ENCODE data around the gene CLK3. TPM values are rescaled to one million over a fixed set of nuclear protein-coding genes. Genes with fewer than 3 reads are reported as not detected.

CLK3 gene
- total and polyA plus RNA-seq, 2 donors (not counting 1 experiment from before 2014, with no cell fraction given), result 176 to 350 TPM

DNA sequence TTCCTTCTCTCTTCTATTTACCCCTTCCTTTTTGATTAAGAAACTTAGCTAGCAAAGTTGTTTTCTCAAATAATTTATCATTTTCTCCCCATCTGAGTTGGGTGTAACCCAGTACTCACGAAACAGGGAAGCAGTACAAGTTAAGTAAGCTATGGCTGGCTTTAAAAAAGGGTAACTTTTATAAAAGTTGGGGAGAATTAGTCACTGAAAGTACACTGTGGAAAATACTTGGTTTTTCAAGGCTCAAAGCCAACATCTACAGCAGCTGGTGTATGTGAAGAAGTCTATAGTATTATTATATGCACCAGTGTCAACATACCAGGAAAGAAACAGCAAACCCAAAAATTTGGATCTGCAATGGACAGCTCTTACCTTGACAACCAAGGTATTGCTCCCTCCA is 25.5 kb downstream of the CLK3 start:
- Histone ChIP-seq H3K4me1 (ENCODE audit: control insufficient read depth in 2 of 2, insufficient read depth in 2 of 2, low read length in 2 of 2) (no peaks in the 10 kb centered on the region), H3K79me2 (ENCODE audit: control insufficient read depth, insufficient read depth, low read length) (peaks cover 5% of the 10 kb centered on the region), H3K36me3 (replicated peaks in 1 of 2; ENCODE audit: control extremely low read depth in 1 of 2, control insufficient read depth in 1 of 2, extremely low read depth in 1 of 2, insufficient read depth in 2 of 2, low read length in 1 of 2) (peaks cover 0 to 74% of the 10 kb centered on the region in 2 experiments), H4K20me1 (ENCODE audit: control insufficient read depth, insufficient read depth, low read length, poor library complexity, severe bottlenecking) (peaks cover 10% of the 10 kb centered on the region), H3K27me3 (replicated peaks in 1 of 4; ENCODE audit: control extremely low read depth in 1 of 4, control insufficient read depth in 3 of 4, insufficient read depth in 4 of 4, low read length in 3 of 4) (no peaks in the 10 kb centered on the region), H2AFZ (ENCODE audit: insufficient read depth, low read depth, low read length, poor library complexity, severe bottlenecking) (no peak overlapping the region), H3K4me2 (replicated peaks; ENCODE audit: low read depth, low read length, poor library complexity, severe bottlenecking) (no peak overlapping the region), H3K4me3 (ENCODE audit: control extremely low read depth in 1 of 5, extremely low read depth in 1 of 5, insufficient read depth in 1 of 5, low read depth in 2 of 5, low read length in 4 of 5) (no peak overlapping the region), H3K9me3 (ENCODE audit: control extremely low read depth in 1 of 3, control insufficient read depth in 2 of 3, insufficient read depth in 1 of 3, low read length in 2 of 3) (no peaks in the 10 kb centered on the region), H3K27ac (ENCODE audit: low read length in 2 of 2) (no peak overlapping the region), H3K9ac (ENCODE audit: low read length) (no peak overlapping the region)
- no peaks in the 10 kb centered on the region for H3K4me1 Mint-ChIP-seq
- ChIA-PET CTCF (interaction anchor here (1.6 to 23.4 kb wide), 4 partner anchors 9 to 269 kb away, joined by 4 to 596 read pairs (median 194); partner anchors contain the start of genes CLK3 and CSK), POLR2A (no interaction called here)
- H3K27ac Mint-ChIP-seq, result no peak overlapping the region
- intact Hi-C loops (cut with micrococcal nuclease), result no loop called here
- no peak for ATAC-seq (ENCODE audit: low read depth)
- no peak overlapping the region for H3K4me3 Mint-ChIP-seq
- no peaks in the 10 kb centered on the region for H3K27me3 Mint-ChIP-seq
- WGBS (ENCODE audit: insufficient coverage), result no CpG with 5 or more reads among the region's 1 CpG
- no peak for TF ChIP-seq EZH2 (IDR thresholded peaks at IDR 0.05; ENCODE audit: borderline replicate concordance, insufficient read depth, low read depth, low read length, poor library complexity, severe bottlenecking)
- TF ChIP-seq, protein P1, sequence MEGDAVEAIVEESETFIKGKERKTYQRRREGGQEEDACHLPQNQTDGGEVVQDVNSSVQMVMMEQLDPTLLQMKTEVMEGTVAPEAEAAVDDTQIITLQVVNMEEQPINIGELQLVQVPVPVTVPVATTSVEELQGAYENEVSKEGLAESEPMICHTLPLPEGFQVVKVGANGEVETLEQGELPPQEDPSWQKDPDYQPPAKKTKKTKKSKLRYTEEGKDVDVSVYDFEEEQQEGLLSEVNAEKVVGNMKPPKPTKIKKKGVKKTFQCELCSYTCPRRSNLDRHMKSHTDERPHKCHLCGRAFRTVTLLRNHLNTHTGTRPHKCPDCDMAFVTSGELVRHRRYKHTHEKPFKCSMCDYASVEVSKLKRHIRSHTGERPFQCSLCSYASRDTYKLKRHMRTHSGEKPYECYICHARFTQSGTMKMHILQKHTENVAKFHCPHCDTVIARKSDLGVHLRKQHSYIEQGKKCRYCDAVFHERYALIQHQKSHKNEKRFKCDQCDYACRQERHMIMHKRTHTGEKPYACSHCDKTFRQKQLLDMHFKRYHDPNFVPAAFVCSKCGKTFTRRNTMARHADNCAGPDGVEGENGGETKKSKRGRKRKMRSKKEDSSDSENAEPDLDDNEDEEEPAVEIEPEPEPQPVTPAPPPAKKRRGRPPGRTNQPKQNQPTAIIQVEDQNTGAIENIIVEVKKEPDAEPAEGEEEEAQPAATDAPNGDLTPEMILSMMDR (IDR thresholded peaks at IDR 0.05), result no peak
- no peaks in the 10 kb centered on the region for H3K9me3 Mint-ChIP-seq (ENCODE audit: insufficient read depth)
- DNase-seq, result no peak

DNA sequence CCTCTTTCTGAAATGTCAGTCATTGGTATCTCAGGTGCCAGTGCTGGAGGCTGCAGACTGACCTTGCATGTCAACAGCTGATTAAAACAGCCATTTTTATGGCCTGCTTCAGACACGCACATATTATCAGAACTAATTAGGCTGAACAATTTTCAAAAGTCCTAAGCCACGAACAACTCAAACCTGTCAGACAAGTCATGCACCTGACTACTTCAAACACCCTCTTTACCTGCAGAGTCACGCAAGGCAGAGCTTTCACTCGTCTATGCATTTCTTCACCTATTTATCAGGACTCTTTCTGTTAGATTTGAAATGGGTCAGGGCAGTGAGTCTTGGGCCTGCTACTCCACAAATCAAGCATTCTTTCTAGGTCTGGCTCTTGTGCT is 26.7 kb downstream of the CLK3 start:
- Histone ChIP-seq H3K4me3 (ENCODE audit: control extremely low read depth in 1 of 5, extremely low read depth in 1 of 5, insufficient read depth in 1 of 5, low read depth in 2 of 5, low read length in 4 of 5) (no peak overlapping the region), H2AFZ (ENCODE audit: insufficient read depth, low read depth, low read length, poor library complexity, severe bottlenecking) (no peak overlapping the region), H3K27ac (ENCODE audit: low read length in 2 of 2) (no peak overlapping the region), H3K9me3 (ENCODE audit: control extremely low read depth in 1 of 3, control insufficient read depth in 2 of 3, insufficient read depth in 1 of 3, low read length in 2 of 3) (no peaks in the 10 kb centered on the region), H3K79me2 (ENCODE audit: control insufficient read depth, insufficient read depth, low read length) (peaks cover 14% of the 10 kb centered on the region), H3K4me2 (replicated peaks; ENCODE audit: low read depth, low read length, poor library complexity, severe bottlenecking) (no peak overlapping the region), H3K27me3 (replicated peaks in 1 of 4; ENCODE audit: control extremely low read depth in 1 of 4, control insufficient read depth in 3 of 4, insufficient read depth in 4 of 4, low read length in 3 of 4) (no peaks in the 10 kb centered on the region), H3K9ac (ENCODE audit: low read length) (no peak overlapping the region), H3K4me1 (ENCODE audit: control insufficient read depth in 2 of 2, insufficient read depth in 2 of 2, low read length in 2 of 2) (no peaks in the 10 kb centered on the region), H4K20me1 (ENCODE audit: control insufficient read depth, insufficient read depth, low read length, poor library complexity, severe bottlenecking) (peaks cover 17% of the 10 kb centered on the region), H3K36me3 (replicated peaks in 1 of 2; ENCODE audit: control extremely low read depth in 1 of 2, control insufficient read depth in 1 of 2, extremely low read depth in 1 of 2, insufficient read depth in 2 of 2, low read length in 1 of 2) (peaks cover 0 to 63% of the 10 kb centered on the region in 2 experiments)
- WGBS (ENCODE audit: insufficient coverage), result 100% methylated on average over 3 of the region's 4 CpGs
- no peaks in the 10 kb centered on the region for H3K9me3 Mint-ChIP-seq (ENCODE audit: insufficient read depth)
- no peaks in the 10 kb centered on the region for H3K27me3 Mint-ChIP-seq
- no peak overlapping the region for H3K4me3 Mint-ChIP-seq
- ChIA-PET POLR2A (no interaction called here), CTCF (interaction anchor here (1.1 to 23.4 kb wide), 2 partner anchors 12 to 128 kb away, joined by 4 to 596 read pairs; partner anchors contain the start of gene CSK)
- peaks cover 2% of the 10 kb centered on the region for H3K4me1 Mint-ChIP-seq
- intact Hi-C loops (cut with micrococcal nuclease), result no loop called here
- DNase-seq, result no peak
- TF ChIP-seq, protein P1 (IDR thresholded peaks at IDR 0.05), result no peak
- no peak for TF ChIP-seq EZH2 (IDR thresholded peaks at IDR 0.05; ENCODE audit: borderline replicate concordance, insufficient read depth, low read depth, low read length, poor library complexity, severe bottlenecking)
- no peak for ATAC-seq (ENCODE audit: low read depth)
- H3K27ac Mint-ChIP-seq, result peak overlapping the region; percentile 21
